GM18498 (cell line): ENCODE data around the gene PCNT.

Experiments
- ATAC-seq: cut with Tn5 transposase; IDR thresholded peaks from one replicate; pipeline ENCODE4 v1.9.1; 2021; ENCODE audit warnings: mild to moderate bottlenecking, moderate library complexity; ENCODE audit not compliant: unreplicated experiment

The PCNT gene

GRCh38 chr21:46323710-46324389 is at the start of gene PCNT, which contains the start of gene C21orf58:
Gene PCNT, plus strand, starts transcription at chr21:46324156. Its CDS starts 73 bp downstream, at chr21:46324229.
Gene C21orf58, minus strand, starts transcription at chr21:46323870. Its CDS starts 1,132 bp downstream, at chr21:46322738.
- ATAC-seq, result peak; percentile 78

GRCh38 chr21:46274797-46275390 is 49.1 kb upstream of the PCNT start:
- no peak for ATAC-seq

- no peak for ATAC-seq
Observed at GRCh38 chr21:46284077-46284644, 39.8 kb upstream of the PCNT start.

GRCh38 chr21:46284733-46285132 is 39.2 kb upstream of the PCNT start:
- no peak for ATAC-seq

- ATAC-seq, result no peak
Observed at GRCh38 chr21:46285206-46285661, 38.7 kb upstream of the PCNT start, which contains the start of gene MCM3AP. Gene MCM3AP, minus strand, starts transcription at chr21:46285611. Its CDS starts 325 bp downstream, at chr21:46285286.

GRCh38 chr21:46285761-46286647 is 38.0 kb upstream of the PCNT start, which contains the start of gene YBEY:
Gene YBEY, plus strand, starts transcription at chr21:46286342. Its CDS starts 572 bp downstream, at chr21:46286914.
- peak; percentile 87 for ATAC-seq

GRCh38 chr21:46286648-46287002 is 37.3 kb upstream of the PCNT start:
- ATAC-seq, result no peak

GRCh38 chr21:46287541-46287940 is 36.4 kb upstream of the PCNT start:
- no peak for ATAC-seq

GRCh38 chr21:46289655-46290179 is 34.2 kb upstream of the PCNT start:
- ATAC-seq, result no peak

- ATAC-seq, result no peak
Observed at GRCh38 chr21:46291561-46291960, 32.4 kb upstream of the PCNT start.

- ATAC-seq, result no peak
Observed at GRCh38 chr21:46294647-46295176, 29.2 kb upstream of the PCNT start.

GRCh38 chr21:46295177-46295770 is 28.7 kb upstream of the PCNT start:
- ATAC-seq, result no peak

GRCh38 chr21:46295996-46296752 is 27.8 kb upstream of the PCNT start:
- ATAC-seq, result no peak

- ATAC-seq, result no peak
Observed at GRCh38 chr21:46297338-46298271, 26.4 kb upstream of the PCNT start.

- no peak for ATAC-seq
Observed at GRCh38 chr21:46299167-46299566, 24.8 kb upstream of the PCNT start.

GRCh38 chr21:46301759-46302158 is 22.2 kb upstream of the PCNT start:
- no peak for ATAC-seq

GRCh38 chr21:46304437-46304836 is 19.5 kb upstream of the PCNT start:
- no peak for ATAC-seq

GRCh38 chr21:46304955-46305354 is 19.0 kb upstream of the PCNT start:
- ATAC-seq, result no peak
